Osteocyte (in vitro differentiated cells): ENCODE measurements around the gene ZNF207. TPM values are rescaled to one million over a fixed set of nuclear protein-coding genes. Genes with fewer than 3 reads are reported as not detected.

Source experiments
- microRNA-seq: library from miRNA; unstranded; fragments of <30 nt; microRNA quantifications from one replicate; pipeline ENCODE4 v1.1.0, GENCODE V29; 2020; ENCODE audit not compliant: unreplicated experiment
- total RNA-seq: library from RNA; stranded (reverse); gene quantifications from 2 replicates; pipeline ENCODE4 v1.2.1, GENCODE V29; 2021

The ZNF207 gene
- total RNA-seq, 1 donor from 2014 or later, result 153 TPM

Small RNA genes within 50 kb of the gene (microRNA-seq; reads per million reads assigned to microRNA genes)
- not detected for gene MIR632

Other genes starting within 250 kb of the ZNF207 start
- gene RHOT1, start 207.7 kb upstream of the ZNF207 start, total RNA-seq, result 32.2 and 33.2 TPM in 2 replicates
- 0.11 TPM in 1 of 2 replicates, not detected in the other for gene RHBDL3, start 84.3 kb upstream of the ZNF207 start, total RNA-seq
- 19.4 and 20.9 TPM in 2 replicates for gene C17orf75, start 8.0 kb upstream of the ZNF207 start, total RNA-seq
- 81.6 and 85.0 TPM in 2 replicates for gene PSMD11, start 94.4 kb downstream of the ZNF207 start, total RNA-seq
- 1.4 and 1.8 TPM in 2 replicates for gene CDK5R1, start 136.8 kb downstream of the ZNF207 start, total RNA-seq